ENCODE results near the gene LDLRAD4. TPM values are rescaled to one million over a fixed set of nuclear protein-coding genes. Genes with fewer than 3 reads are reported as not detected.

The LDLRAD4 gene
- total and polyA plus RNA-seq, 8 donors: 2.0 to 47.9 (median 9.0) TPM

- TF ChIP-seq POLR2AphosphoS5 (IDR thresholded peaks at IDR 0.05) (no peak), EP300 (IDR thresholded peaks at IDR 0.05) (no peak), POLR2A (IDR thresholded peaks at IDR 0.05) (no peak)
- TF ChIP-seq, protein P1, sequence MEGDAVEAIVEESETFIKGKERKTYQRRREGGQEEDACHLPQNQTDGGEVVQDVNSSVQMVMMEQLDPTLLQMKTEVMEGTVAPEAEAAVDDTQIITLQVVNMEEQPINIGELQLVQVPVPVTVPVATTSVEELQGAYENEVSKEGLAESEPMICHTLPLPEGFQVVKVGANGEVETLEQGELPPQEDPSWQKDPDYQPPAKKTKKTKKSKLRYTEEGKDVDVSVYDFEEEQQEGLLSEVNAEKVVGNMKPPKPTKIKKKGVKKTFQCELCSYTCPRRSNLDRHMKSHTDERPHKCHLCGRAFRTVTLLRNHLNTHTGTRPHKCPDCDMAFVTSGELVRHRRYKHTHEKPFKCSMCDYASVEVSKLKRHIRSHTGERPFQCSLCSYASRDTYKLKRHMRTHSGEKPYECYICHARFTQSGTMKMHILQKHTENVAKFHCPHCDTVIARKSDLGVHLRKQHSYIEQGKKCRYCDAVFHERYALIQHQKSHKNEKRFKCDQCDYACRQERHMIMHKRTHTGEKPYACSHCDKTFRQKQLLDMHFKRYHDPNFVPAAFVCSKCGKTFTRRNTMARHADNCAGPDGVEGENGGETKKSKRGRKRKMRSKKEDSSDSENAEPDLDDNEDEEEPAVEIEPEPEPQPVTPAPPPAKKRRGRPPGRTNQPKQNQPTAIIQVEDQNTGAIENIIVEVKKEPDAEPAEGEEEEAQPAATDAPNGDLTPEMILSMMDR (IDR thresholded peaks at IDR 0.05): no peak
- Histone ChIP-seq H3K27me3 (no peaks in the 10 kb centered on the region), H3K36me3 (no peaks in the 10 kb centered on the region), H3K4me3 (no peak overlapping the region), H3K4me1 (peaks cover 16 to 90% (median 58%) of the 10 kb centered on the region in 4 donors), H3K27ac (peak overlapping the region in 3 of 5 donors; percentile 52 to 74 (median 73)), H3K9me3 (no peaks in the 10 kb centered on the region)
- WGBS, 5 donors: 77 to 86% (median 82%) methylated on average over 19 of the region's 19 CpGs
- intact Hi-C loops (cut with DNase I; ENCODE audit: low total_unique reads): loop anchor here (5.0 kb wide), 1 partner anchor 213 kb away; no protein-coding TSS in a partner anchor
- peak in 1 of 2 donors; percentile 86 for DNase-seq
Measured at GRCh38 chr18:13264091-13265007, 45.8 kb downstream of the LDLRAD4 start.

GRCh38 chr18:13265008-13265910, 46.7 kb downstream of the LDLRAD4 start:
- intact Hi-C loops (cut with DNase I; ENCODE audit: low total_unique reads): no loop called here
- Histone ChIP-seq H3K27ac (peak overlapping the region in 4 of 5 donors; percentile 14 to 74 (median 62)), H3K4me1 (peaks cover 20 to 90% (median 56%) of the 10 kb centered on the region in 4 donors), H3K36me3 (no peaks in the 10 kb centered on the region), H3K9me3 (no peaks in the 10 kb centered on the region), H3K4me3 (no peak overlapping the region), H3K27me3 (no peaks in the 10 kb centered on the region)
- WGBS, 5 donors: 87 to 91% (median 89%) methylated on average over 17 of the region's 17 CpGs
- TF ChIP-seq POLR2A (IDR thresholded peaks at IDR 0.05) (no peak), POLR2AphosphoS5 (IDR thresholded peaks at IDR 0.05) (no peak), EP300 (IDR thresholded peaks at IDR 0.05) (no peak)
- TF ChIP-seq, protein P1 (IDR thresholded peaks at IDR 0.05): no peak
- DNase-seq: no peak

- peaks cover 17 to 90% (median 54%) of the 10 kb centered on the region in 4 donors for H3K4me1 ChIP-seq
- intact Hi-C loops (cut with DNase I; ENCODE audit: low total_unique reads): no loop called here
- H3K36me3 ChIP-seq: no peaks in the 10 kb centered on the region
- H3K27me3 ChIP-seq: no peaks in the 10 kb centered on the region
- TF ChIP-seq, protein P1 (IDR thresholded peaks at IDR 0.05): no peak
- no peaks in the 10 kb centered on the region for H3K9me3 ChIP-seq
- H3K4me3 ChIP-seq: no peak overlapping the region
- peak overlapping the region in 4 of 5 donors; percentile 14 to 74 (median 62) for H3K27ac ChIP-seq
- DNase-seq: no peak
- 71 to 82% (median 80%) methylated on average over 9 of the region's 9 CpGs for WGBS, 5 donors
Measured at GRCh38 chr18:13265911-13266217, 47.3 kb downstream of the LDLRAD4 start.

Data from stomach (tissue), 9 donors.